DMS153 treated with DMSO at 0.1 percent for 48 hours (cell line): ENCODE results near the gene CFAP43.
A peak's percentile ranks its signal among the peaks of the same experiment; 100 is the strongest.
"Not testable (repeated sequence)": the region's sequence is repeated elsewhere in the genome, so short reads cannot be mapped to it uniquely, and the experiment has no call there.

Source experiments
- DNase-seq: peaks from one replicate; lab custom pipeline; 2025; ENCODE audit not compliant: unreplicated experiment; lab: John Stamatoyannopoulos, UW

The CFAP43 gene

GRCh38 chr10:104233817-104234216, 1.7 kb upstream of the CFAP43 start:
- DNase-seq, result no peak

GRCh38 chr10:104232613-104233102, 494 bp upstream of the CFAP43 start:
- DNase-seq, result no peak

- no peak for DNase-seq
These were observed 1.7 kb downstream of the CFAP43 start for GRCh38 chr10:104230490-104230889.

- no peak for DNase-seq
These were observed 8.9 kb downstream of the CFAP43 start for GRCh38 chr10:104223304-104223703.

- DNase-seq, result no peak
These were observed 11.6 kb downstream of the CFAP43 start for GRCh38 chr10:104220522-104220921.

- no peak for DNase-seq
These were observed 13.4 kb downstream of the CFAP43 start for GRCh38 chr10:104218751-104219150.

- DNase-seq, result no peak
These were observed 15.5 kb downstream of the CFAP43 start for GRCh38 chr10:104216631-104217030.

- DNase-seq, result peak; percentile 53
These were observed 22.5 kb downstream of the CFAP43 start for GRCh38 chr10:104209575-104210198.

- no peak for DNase-seq
These were observed 23.4 kb downstream of the CFAP43 start for GRCh38 chr10:104208730-104209129.

- no peak for DNase-seq
These were observed 29.9 kb downstream of the CFAP43 start for GRCh38 chr10:104202231-104202630.

GRCh38 chr10:104201636-104202035, 30.5 kb downstream of the CFAP43 start:
- DNase-seq, result no peak

GRCh38 chr10:104199567-104199966, 32.6 kb downstream of the CFAP43 start:
- DNase-seq, result no peak

- peak; percentile 17 for DNase-seq
These were observed 34.8 kb downstream of the CFAP43 start for GRCh38 chr10:104197364-104197763.

- DNase-seq, result no peak
These were observed 36.5 kb downstream of the CFAP43 start for GRCh38 chr10:104195706-104196105.

GRCh38 chr10:104193787-104194186, 38.4 kb downstream of the CFAP43 start:
- no peak for DNase-seq

- DNase-seq, result no peak
These were observed 41.5 kb downstream of the CFAP43 start for GRCh38 chr10:104190695-104191094.

- DNase-seq, result no peak
These were observed 48.5 kb downstream of the CFAP43 start for GRCh38 chr10:104183682-104184081.

- not testable (repeated sequence) for DNase-seq
These were observed 58.0 kb downstream of the CFAP43 start for GRCh38 chr10:104174136-104174535.

- DNase-seq, result no peak
These were observed 61.4 kb downstream of the CFAP43 start for GRCh38 chr10:104170610-104171254.

- no peak for DNase-seq
These were observed 76.6 kb downstream of the CFAP43 start for GRCh38 chr10:104155591-104155990.

- DNase-seq, result no peak
These were observed 80.4 kb downstream of the CFAP43 start for GRCh38 chr10:104151737-104152136.

- no peak for DNase-seq
These were observed 82.0 kb downstream of the CFAP43 start for GRCh38 chr10:104150139-104150538.

GRCh38 chr10:104146882-104147281, 85.3 kb downstream of the CFAP43 start:
- DNase-seq, result no peak
